Measurements from ENCODE around the gene ST6GAL1. TPM values are rescaled to one million over a fixed set of nuclear protein-coding genes. Genes with fewer than 3 reads are reported as not detected.
"Not testable (repeated sequence)": the region's sequence is repeated elsewhere in the genome, so short reads cannot be mapped to it uniquely, and the experiment has no call there.

ST6GAL1 gene
- total RNA-seq, 1 donor from 2014 or later, result 68.2 TPM

DNA sequence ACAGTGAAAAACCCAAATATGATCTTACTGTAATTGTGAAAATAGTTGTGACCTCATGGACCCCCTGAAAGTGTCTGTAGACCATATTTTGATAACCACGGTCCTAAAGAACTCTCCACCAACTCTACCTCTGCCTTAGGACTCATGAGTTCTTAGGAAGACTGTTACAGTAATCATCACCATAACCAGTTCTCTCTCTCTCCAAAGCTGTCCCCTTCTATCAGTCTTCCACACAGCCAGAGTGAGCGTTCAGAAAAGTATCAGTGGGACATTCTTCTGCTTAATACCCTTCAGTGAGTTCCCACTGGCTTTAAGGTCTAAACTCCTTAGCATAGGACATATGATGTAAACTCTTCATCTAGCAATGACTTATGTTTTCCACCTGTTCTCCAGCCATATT lies 27.6 kb upstream of the ST6GAL1 start:
- Mint-ChIP-seq H3K9me3 (ENCODE audit: unreplicated experiment) (peaks cover 5% of the 10 kb centered on the region), H3K4me3 (ENCODE audit: unreplicated experiment) (no peak overlapping the region), H3K4me1 (ENCODE audit: unreplicated experiment) (peaks cover 14% of the 10 kb centered on the region), H3K27ac (ENCODE audit: unreplicated experiment) (no peak overlapping the region), H3K36me3 (ENCODE audit: unreplicated experiment) (peaks cover 2% of the 10 kb centered on the region), H3K27me3 (ENCODE audit: unreplicated experiment) (peaks cover 10% of the 10 kb centered on the region)
- TF ChIP-seq, protein P1, sequence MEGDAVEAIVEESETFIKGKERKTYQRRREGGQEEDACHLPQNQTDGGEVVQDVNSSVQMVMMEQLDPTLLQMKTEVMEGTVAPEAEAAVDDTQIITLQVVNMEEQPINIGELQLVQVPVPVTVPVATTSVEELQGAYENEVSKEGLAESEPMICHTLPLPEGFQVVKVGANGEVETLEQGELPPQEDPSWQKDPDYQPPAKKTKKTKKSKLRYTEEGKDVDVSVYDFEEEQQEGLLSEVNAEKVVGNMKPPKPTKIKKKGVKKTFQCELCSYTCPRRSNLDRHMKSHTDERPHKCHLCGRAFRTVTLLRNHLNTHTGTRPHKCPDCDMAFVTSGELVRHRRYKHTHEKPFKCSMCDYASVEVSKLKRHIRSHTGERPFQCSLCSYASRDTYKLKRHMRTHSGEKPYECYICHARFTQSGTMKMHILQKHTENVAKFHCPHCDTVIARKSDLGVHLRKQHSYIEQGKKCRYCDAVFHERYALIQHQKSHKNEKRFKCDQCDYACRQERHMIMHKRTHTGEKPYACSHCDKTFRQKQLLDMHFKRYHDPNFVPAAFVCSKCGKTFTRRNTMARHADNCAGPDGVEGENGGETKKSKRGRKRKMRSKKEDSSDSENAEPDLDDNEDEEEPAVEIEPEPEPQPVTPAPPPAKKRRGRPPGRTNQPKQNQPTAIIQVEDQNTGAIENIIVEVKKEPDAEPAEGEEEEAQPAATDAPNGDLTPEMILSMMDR (IDR thresholded peaks at IDR 0.05), result no peak
- no peak for DNase-seq (ENCODE audit: extremely low spot score, unreplicated experiment)

GRCh38 chr3:186903676-186904075 lies 26.6 kb upstream of the ST6GAL1 start:
- H3K27me3 Mint-ChIP-seq (ENCODE audit: unreplicated experiment); H3K36me3 Mint-ChIP-seq (ENCODE audit: unreplicated experiment); DNase-seq (ENCODE audit: extremely low spot score, unreplicated experiment); H3K9me3 Mint-ChIP-seq (ENCODE audit: unreplicated experiment); H3K4me3 Mint-ChIP-seq (ENCODE audit: unreplicated experiment); H3K27ac Mint-ChIP-seq (ENCODE audit: unreplicated experiment): not testable (repeated sequence)
- peaks cover 15% of the 10 kb centered on the region for H3K4me1 Mint-ChIP-seq (ENCODE audit: unreplicated experiment)

GRCh38 chr3:186907075-186907474 lies 23.3 kb upstream of the ST6GAL1 start:
- peaks cover 14% of the 10 kb centered on the region for H3K4me1 Mint-ChIP-seq (ENCODE audit: unreplicated experiment)
- not testable (repeated sequence) for H3K27me3 Mint-ChIP-seq (ENCODE audit: unreplicated experiment); H3K4me3 Mint-ChIP-seq (ENCODE audit: unreplicated experiment); H3K9me3 Mint-ChIP-seq (ENCODE audit: unreplicated experiment); H3K27ac Mint-ChIP-seq (ENCODE audit: unreplicated experiment); DNase-seq (ENCODE audit: extremely low spot score, unreplicated experiment); H3K36me3 Mint-ChIP-seq (ENCODE audit: unreplicated experiment)

GRCh38 chr3:186909078-186909853 lies 21.1 kb upstream of the ST6GAL1 start:
- TF ChIP-seq, protein P1 (IDR thresholded peaks at IDR 0.05), result no peak
- Mint-ChIP-seq H3K4me3 (ENCODE audit: unreplicated experiment) (no peak overlapping the region), H3K36me3 (ENCODE audit: unreplicated experiment) (peaks cover 2% of the 10 kb centered on the region), H3K27ac (ENCODE audit: unreplicated experiment) (no peak overlapping the region), H3K27me3 (ENCODE audit: unreplicated experiment) (peaks cover 13% of the 10 kb centered on the region), H3K9me3 (ENCODE audit: unreplicated experiment) (peaks cover 5% of the 10 kb centered on the region), H3K4me1 (ENCODE audit: unreplicated experiment) (peaks cover 12% of the 10 kb centered on the region)
- no peak for DNase-seq (ENCODE audit: extremely low spot score, unreplicated experiment)

DNA sequence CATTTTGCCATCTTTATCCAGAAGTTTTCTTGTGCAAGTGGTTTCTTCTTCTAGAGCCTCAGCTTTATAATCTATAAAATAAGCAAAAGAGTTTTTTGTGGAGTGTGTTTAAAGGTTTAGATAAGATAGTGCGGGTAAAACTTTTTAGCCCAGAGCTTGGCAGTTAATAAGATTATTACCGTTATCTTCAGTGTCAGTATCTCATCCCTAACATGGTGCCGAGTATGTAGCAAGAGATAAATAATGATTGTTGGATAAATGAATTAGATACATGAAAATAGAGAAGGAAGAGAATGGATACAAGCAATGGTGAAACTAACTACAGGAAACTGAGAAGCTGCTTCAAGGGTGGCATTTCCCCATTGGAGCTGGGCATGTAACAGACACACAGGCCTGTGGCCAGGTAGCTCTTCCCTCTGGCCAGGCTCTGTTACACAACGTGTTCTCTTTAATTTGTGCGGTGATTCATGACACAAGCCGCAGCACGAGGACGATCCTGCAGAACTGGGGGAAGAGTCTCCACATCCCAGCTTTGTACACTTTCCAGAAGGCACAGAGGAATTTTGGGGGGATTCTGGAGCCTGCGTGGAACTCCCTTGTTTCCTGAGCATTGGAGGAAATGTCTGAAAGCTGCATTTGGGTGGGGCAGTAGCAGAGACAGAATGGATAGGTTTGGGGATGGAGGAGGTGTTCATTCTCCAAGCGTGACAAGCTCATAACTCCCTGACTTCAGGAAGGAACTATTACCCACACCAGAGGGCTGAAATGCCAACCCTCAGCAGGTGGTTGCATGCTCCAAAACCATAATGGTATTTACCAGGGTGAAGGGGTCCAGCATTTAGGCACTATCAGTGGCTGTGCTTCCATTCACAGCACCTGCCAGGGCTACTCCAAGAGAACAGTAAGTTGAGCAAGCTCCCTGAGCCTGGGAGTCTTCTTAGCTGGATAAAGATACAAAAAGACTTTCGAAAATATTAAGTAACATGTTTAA lies 14.2 kb upstream of the ST6GAL1 start:
- no peak overlapping the region for H3K4me3 Mint-ChIP-seq (ENCODE audit: unreplicated experiment)
- H3K9me3 Mint-ChIP-seq (ENCODE audit: unreplicated experiment), result no peaks in the 10 kb centered on the region
- H3K27me3 Mint-ChIP-seq (ENCODE audit: unreplicated experiment), result peaks cover 20% of the 10 kb centered on the region
- TF ChIP-seq, protein P1 (IDR thresholded peaks at IDR 0.05), result no peak
- DNase-seq (ENCODE audit: extremely low spot score, unreplicated experiment), result no peak
- H3K36me3 Mint-ChIP-seq (ENCODE audit: unreplicated experiment), result no peaks in the 10 kb centered on the region
- no peaks in the 10 kb centered on the region for H3K4me1 Mint-ChIP-seq (ENCODE audit: unreplicated experiment)
- no peak overlapping the region for H3K27ac Mint-ChIP-seq (ENCODE audit: unreplicated experiment)
